SK-N-SH treated with all-trans-retinoic acid at 6 μM for 48 hours (cell line): ENCODE measurements around the gene DYRK2.

ENCODE experiments used
- ARNTL ChIP-seq: fragments of 450-650 bp; formaldehyde crosslinking; IDR thresholded peaks from 2 replicates; pipeline ENCODE4 v1.5.0; 2020; ENCODE audit warnings: low read depth, mild to moderate bottlenecking, moderate library complexity, borderline replicate concordance
- CSDC2 ChIP-seq: fragments of 250-450 bp; sonication (Bioruptor Pico); IDR thresholded peaks from 2 replicates; pipeline ENCODE4 v1.5.0; 2020; ENCODE audit warnings: mild to moderate bottlenecking, moderate library complexity
- ISL1 ChIP-seq: fragments of 250-450 bp; sonication (Bioruptor Pico); IDR thresholded peaks from 2 replicates; pipeline ENCODE4 v2.1.2; 2022; ENCODE audit warnings: mild to moderate bottlenecking, moderate library complexity
- OSR1 ChIP-seq: fragments of 250-450 bp; sonication (Bioruptor Pico); IDR thresholded peaks from 2 replicates; pipeline ENCODE4 v1.8.0; 2022; ENCODE audit warnings: moderate library complexity, mild to moderate bottlenecking, inconsistent platforms
- RARB ChIP-seq: fragments of 250-450 bp; sonication (Bioruptor Pico); IDR thresholded peaks from 2 replicates; pipeline ENCODE4 v1.8.0; 2021; ENCODE audit warnings: mild to moderate bottlenecking, moderate library complexity
- TOX ChIP-seq: fragments of 250-450 bp; sonication (Bioruptor Pico); IDR thresholded peaks from 2 replicates; pipeline ENCODE4 v1.8.0; 2021; ENCODE audit warnings: mild to moderate bottlenecking, moderate library complexity, borderline replicate concordance
- ZC3H10 ChIP-seq: fragments of 250-450 bp; sonication (Bioruptor Pico); IDR thresholded peaks from 2 replicates; pipeline ENCODE4 v1.5.1; 2021; ENCODE audit warnings: mild to moderate bottlenecking, moderate library complexity
- ZFP30 ChIP-seq: fragments of 450-650 bp; formaldehyde crosslinking; IDR thresholded peaks from 2 replicates; pipeline ENCODE4 v1.5.0; 2022; ENCODE audit warnings: mild to moderate bottlenecking, moderate library complexity
- ZNF70 ChIP-seq: fragments of 450-650 bp; formaldehyde crosslinking; IDR thresholded peaks from 2 replicates; pipeline ENCODE4 v1.5.0; 2020; ENCODE audit warnings: mild to moderate bottlenecking, moderate library complexity
- TF ChIP-seq, protein P1 (sequence below): fragments of 250-450 bp; sonication (Bioruptor Pico); IDR thresholded peaks from 2 replicates; pipeline ENCODE4 v1.8.0; 2020; ENCODE audit warnings: mild to moderate bottlenecking, moderate library complexity, borderline replicate concordance

DNA sequence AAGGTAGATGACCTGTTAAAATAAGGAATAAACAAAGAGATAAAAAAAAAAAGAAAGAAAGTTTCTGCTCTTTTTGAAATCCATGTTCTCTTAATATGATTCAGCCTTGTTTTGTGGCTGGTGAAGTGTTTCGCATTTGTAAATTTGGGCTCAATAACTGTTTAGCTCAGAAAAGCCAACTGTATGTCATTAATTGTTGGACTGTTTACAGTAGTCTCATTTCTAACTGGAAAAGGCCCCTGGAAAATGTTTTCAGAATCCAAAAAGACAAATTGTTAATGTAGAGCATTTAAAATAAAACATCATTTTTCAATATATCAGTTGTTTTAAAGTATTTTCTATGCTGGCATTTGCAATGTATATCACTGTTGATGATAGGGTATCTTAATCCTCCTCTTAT lies 47.4 kb upstream of the DYRK2 start:
- TF ChIP-seq CSDC2 (CRISPR knock-in tag): no peak
- no peak for TF ChIP-seq ISL1 (CRISPR knock-in tag)
- no peak for TF ChIP-seq OSR1 (CRISPR knock-in tag)
- TF ChIP-seq RARB (CRISPR knock-in tag): no peak
- TF ChIP-seq ZNF70 (CRISPR knock-in tag): no peak
- no peak for TF ChIP-seq ARNTL (CRISPR knock-in tag)
- TF ChIP-seq, protein P1, sequence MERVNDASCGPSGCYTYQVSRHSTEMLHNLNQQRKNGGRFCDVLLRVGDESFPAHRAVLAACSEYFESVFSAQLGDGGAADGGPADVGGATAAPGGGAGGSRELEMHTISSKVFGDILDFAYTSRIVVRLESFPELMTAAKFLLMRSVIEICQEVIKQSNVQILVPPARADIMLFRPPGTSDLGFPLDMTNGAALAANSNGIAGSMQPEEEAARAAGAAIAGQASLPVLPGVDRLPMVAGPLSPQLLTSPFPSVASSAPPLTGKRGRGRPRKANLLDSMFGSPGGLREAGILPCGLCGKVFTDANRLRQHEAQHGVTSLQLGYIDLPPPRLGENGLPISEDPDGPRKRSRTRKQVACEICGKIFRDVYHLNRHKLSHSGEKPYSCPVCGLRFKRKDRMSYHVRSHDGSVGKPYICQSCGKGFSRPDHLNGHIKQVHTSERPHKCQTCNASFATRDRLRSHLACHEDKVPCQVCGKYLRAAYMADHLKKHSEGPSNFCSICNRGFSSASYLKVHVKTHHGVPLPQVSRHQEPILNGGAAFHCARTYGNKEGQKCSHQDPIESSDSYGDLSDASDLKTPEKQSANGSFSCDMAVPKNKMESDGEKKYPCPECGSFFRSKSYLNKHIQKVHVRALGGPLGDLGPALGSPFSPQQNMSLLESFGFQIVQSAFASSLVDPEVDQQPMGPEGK (CRISPR knock-in tag): no peak
- no peak for TF ChIP-seq ZC3H10
- no peak for TF ChIP-seq ZFP30 (CRISPR knock-in tag)
- no peak for TF ChIP-seq TOX (CRISPR knock-in tag)
